NCI-H1694 (cell line): Measurements from ENCODE around the gene RPS19.

Experiments used
- DNase-seq: peaks from one replicate; lab custom pipeline; 2025; lab: John Stamatoyannopoulos, UW

RPS19 gene

DNA sequence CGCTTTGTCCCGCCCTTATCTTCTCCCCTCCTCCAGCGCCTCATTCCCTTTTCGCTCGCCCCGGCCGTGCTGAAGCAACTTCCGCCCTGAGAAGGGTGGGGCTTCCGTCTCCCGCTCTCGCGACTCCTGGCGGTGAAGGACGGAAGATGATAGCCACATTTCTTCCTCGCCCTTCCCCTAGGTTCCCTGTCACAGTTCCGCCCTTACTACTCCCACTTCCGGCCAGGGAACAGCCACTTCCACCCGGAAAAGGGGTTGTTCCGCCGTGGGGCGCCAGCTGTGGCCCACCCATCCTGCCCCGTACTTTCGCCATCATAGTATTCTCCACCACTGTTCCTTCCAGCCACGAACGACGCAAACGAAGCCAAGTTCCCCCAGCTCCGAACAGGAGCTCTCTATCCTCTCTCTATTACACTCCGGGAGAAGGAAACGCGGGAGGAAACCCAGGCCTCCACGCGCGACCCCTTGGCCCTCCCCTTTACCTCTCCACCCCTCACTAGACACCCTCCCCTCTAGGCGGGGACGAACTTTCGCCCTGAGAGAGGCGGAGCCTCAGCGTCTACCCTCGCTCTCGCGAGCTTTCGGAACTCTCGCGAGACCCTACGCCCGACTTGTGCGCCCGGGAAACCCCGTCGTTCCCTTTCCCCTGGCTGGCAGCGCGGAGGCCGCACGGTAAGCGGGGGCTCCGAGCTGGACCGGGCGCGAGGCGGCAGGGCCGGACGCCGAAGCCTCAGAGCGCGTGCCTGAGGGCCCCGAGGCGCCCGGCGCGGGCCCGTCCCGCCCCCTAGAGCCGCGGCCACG, at the start of gene RPS19:
TSS of gene RPS19 (plus strand) at position 638 of the 801 bp plus-strand sequence. CDS start 520 bp downstream, outside the sequence.
- peak; percentile 99 for DNase-seq

GRCh38 chr19:41810301-41810700, 49.8 kb upstream of the RPS19 start:
- no peak for DNase-seq

DNA sequence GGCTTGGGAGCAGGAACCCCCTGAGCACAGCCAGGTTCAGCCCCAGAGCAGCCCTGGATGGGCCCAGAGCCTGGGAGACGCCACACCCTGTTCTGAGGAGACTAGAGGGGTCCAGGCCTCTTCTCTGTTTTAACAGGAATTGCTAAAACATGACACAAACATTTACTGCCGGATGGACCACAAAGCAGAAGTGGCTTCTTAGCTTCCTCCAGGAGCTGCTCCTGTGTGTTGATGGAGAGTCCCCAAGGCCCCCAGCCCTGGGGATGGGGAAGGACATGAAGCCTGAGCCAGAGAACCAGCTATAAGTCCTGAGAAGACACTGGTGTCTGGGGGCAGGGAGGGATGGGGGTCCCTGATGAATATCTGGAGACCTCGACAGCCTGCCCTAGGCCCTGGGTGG, 49.0 kb upstream of the RPS19 start:
- DNase-seq = no peak

DNA sequence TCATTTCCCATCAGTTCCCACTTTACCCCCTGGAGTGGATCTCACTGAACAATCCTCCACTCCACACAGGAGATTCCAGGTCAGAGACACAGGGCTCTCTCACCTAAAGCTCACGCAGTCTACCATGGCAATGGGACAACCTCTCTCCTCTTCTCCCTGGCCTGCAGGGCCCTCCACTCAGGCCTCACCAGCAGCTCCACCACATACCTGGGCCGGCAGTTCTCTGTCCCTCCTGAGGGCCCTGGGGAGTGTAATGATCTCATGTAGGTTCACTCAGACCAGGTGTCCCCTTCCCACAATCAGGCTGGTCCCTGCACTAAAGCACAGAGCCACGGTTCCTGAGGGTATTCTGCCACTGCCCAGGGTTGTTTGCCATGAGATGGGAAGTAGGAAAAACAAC, 48.1 kb upstream of the RPS19 start:
- no peak for DNase-seq

DNA sequence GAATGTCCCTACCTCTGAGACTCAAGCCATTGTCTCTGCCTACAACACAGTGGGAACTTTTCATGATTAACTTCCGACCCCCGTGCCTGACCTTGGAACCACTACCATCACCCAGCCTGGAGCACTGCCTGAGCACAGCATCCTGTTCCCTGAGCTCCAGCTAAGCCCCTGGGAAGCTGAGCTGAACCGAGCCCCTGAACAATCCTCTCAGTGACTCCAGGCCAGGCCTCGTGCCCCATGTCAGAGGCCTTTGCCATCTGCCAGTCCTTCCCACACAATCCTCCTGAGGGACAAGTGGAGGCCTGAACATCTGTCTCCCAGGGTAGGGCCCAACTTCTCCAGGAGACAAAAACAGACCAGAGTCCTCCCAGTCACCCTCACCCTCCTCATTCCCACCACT, 46.1 kb upstream of the RPS19 start:
- no peak for DNase-seq

DNA sequence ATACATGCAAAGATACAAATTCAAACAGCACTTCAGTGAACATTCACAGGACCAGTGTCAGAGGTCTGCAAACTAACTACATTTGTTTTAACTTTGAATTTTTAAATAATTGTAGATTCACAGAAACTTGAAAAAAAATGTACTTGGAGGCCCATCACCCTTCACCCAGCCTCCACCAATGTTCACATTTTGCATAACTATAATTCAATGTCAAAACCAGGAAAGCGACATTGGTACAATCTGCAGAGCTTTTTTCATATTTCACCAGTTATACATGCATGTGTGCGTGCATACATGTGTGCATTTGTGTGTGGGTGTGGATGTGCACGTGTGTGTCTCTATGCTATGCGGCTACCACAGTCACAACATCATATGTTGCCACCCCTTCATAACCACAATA, 44.8 kb upstream of the RPS19 start:
- no peak for DNase-seq

GRCh38 chr19:41816761-41817160, 43.3 kb upstream of the RPS19 start:
- no peak for DNase-seq

DNA sequence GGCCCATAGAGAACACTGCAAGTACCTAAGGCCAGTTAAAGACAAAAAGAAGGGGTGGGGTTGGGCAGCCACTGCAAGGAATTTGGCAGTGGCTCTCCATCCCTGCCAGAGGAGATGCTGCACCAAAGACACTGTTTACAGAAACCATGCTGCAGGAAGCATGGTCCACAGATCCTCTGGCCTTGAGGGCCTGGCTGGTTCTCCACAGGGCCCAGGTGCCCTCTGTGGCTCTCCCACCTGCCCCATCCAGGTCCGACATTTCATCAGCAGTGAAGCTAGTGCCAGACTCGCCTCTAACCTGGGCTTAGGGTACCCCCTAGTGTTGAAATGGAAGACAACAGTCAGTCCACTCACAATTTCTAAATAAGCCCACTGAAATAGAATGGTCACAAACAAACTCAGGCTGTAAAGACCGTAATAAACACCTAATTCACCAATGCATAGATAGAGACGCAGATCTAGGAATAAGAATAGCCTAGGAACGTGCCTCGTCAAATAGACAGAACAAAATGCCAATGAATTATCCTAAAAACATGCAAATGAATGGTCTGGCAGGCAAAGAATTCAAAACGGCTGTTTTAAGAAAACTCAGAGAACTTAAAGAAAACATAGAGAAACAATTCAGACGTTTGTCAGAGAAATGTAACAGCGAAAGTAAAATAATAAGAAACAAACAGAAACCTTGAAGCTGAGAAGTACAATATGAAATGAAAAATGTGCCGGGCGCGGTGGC, 38.9 kb upstream of the RPS19 start:
- DNase-seq = peak; percentile 34

GRCh38 chr19:41837981-41838708, 21.9 kb upstream of the RPS19 start:
- no peak for DNase-seq

DNA sequence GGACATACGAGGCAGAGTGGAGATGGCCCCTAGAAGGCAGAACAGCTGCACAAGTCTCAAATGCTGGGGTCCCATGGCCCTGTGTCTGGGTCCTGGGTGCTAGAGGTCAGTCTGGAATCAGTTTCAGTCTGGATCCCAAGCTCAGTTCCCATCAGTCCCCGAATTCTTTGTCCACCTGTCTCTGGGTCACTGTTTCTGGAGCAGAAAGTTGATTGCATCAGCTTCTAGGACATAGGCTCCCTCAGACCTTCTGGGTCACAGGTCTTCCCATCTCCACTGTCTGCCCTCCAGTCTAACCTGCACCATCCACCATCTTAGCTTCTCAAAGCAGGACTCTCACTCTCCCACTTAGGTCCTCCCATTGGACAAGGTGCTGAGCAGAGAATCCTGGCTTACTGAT, 20.8 kb upstream of the RPS19 start:
- no peak for DNase-seq

DNA sequence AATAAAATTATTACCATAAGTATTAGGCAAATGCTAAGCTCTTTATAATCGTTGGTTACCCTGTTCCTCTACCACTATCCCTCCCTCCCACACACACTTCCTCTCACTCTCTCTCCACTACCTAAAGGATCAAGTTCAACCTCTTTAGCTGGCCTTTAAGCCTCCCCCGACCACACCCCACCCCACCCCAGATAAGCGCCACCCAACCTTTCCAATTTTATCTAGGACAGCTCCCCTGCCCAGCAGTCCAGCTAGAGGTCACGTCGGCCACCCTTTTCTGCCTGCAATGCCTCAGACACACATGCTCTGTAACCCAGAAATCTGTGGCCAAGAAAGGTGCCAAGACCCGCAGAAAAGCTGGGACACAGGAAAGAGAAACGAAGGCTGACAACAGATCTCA, 16.7 kb upstream of the RPS19 start:
- no peak for DNase-seq

GRCh38 chr19:41844601-41845000, 15.5 kb upstream of the RPS19 start, which contains the start of gene LYPD4:
Gene LYPD4 (minus strand): TSS chr19:41844683. CDS start chr19:41839285, 5,398 bp downstream.
- DNase-seq = no peak

DNA sequence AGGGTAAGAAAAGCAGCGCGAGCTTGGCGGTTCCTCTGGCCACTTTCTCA, 15.2 kb upstream of the RPS19 start, which contains the start of gene DMRTC2:
TSS of gene DMRTC2 (plus strand) at position 42 of the 50 bp plus-strand sequence. CDS start 2,387 bp downstream, outside the sequence.
- no peak for DNase-seq

GRCh38 chr19:41845051-41845590, 14.9 kb upstream of the RPS19 start:
- DNase-seq = no peak

DNA sequence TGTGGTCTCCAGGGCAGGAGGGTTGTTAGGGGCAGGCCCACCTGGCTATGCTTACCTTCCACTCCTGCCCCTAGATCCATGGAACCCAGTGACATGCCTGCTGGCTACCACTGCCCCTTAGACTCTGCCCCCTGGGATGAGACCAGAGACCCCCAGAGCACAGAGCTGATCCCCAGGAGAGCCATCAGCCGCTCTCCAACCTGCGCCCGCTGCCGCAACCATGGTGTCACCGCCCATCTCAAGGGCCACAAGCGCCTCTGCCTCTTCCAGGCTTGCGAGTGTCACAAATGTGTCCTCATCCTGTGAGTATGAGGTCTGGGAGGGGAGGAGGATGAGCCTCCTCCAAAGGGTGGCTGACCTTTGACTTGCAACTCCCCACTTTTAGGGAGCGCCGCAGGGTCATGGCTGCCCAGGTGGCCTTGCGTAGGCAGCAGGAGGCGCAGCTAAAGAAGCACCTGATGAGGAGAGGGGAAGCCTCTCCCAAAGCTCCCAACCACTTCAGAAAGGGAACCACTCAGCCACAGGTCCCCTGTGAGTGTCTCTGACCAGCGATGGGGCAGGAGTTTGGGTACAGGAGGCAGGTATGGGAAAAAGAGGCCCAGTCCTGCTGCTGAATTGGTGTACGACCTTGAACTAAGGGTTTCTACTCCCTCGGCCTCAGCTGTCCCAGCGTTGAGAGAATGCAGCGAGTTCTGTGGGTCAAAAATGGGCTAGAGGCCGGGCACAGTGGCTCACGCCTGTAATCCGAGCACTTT, 12.5 kb upstream of the RPS19 start:
- no peak for DNase-seq

- no peak for DNase-seq
Observed at GRCh38 chr19:41848666-41849065, 11.4 kb upstream of the RPS19 start.

GRCh38 chr19:41849067-41849466, 11.0 kb upstream of the RPS19 start:
- no peak for DNase-seq

GRCh38 chr19:41850381-41850780, 9.7 kb upstream of the RPS19 start:
- no peak for DNase-seq

DNA sequence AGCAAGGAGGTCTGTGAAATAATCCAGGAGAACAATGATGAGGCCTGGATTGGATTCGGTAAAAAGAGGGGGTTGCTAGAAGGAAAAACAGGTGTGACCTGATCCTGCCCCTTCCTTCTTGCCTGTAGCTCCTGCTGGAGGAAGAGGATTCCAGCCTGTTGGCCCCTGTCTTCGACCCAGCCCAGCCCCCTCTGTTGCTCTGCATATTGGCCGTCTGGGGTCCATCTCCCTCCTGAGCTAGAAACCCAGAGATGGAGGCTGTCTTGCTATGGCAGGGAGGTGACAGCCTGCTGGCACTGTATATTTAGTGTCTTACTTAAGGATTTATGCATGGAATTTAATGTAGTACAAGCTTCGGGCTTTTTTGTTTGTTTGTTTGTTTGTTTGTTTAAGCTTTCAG, 8.6 kb upstream of the RPS19 start:
- DNase-seq = no peak

DNA sequence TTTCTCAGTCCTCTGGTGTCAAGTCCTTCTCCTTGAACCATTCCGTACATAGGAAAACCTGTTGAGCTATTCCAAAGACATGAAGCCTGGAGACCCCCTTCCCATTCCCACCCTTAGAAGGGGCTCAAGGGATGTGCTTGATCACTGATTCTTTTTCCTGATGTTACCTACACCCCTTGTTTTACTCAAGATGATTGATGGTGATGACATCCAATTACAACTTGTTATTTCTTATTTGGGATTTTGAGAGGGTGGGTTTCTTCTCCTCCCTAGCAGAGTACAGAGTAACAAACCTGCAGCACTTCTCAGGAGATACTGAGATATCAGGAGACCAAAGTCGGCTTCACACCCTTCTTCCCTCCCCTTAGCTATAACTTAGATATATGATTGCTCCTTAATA, 6.7 kb upstream of the RPS19 start:
- no peak for DNase-seq

GRCh38 chr19:41853768-41854167, 6.3 kb upstream of the RPS19 start:
- no peak for DNase-seq

GRCh38 chr19:41859213-41859617, 840 bp upstream of the RPS19 start:
- no peak for DNase-seq
